Right lobe of liver (tissue), 6 donors: Measurements from ENCODE around the gene CCDC92. TPM values are rescaled to one million over a fixed set of nuclear protein-coding genes. Genes with fewer than 3 reads are reported as not detected.

ENCODE experiments used
- ATAC-seq, 4 donors: fragments of 200-7000 bp; cut with Tn5 transposase; one replicate each; pipeline ENCODE4 v1.9.1; 2020; ENCODE audit warnings: mild to moderate bottlenecking in 4 of 4, moderate library complexity in 4 of 4
- DNase-seq, 3 donors: peaks; one replicate each; pipeline ENCODE4 v3.0.0-alpha.2; 2020
- H3K27ac ChIP-seq, 3 donors: fragments of 200-600 bp; one replicate each; pipeline ENCODE4 v1.8.0; 2022
- H3K27me3 ChIP-seq, 2 donors: fragments of 200-600 bp; one replicate each; pipeline ENCODE4 v1.8.0; 2022
- H3K36me3 ChIP-seq, 4 donors: fragments of 200-600 bp; sonication (generic) in 1 of 4; one replicate each; pipeline versions ENCODE4 v1.5.1 to v1.8.0; 2017 to 2022; ENCODE audit warnings: control low read depth in 1 of 4
- H3K4me1 ChIP-seq, 4 donors: fragments of 200-600 bp; sonication (generic) in 1 of 4; one replicate each; pipeline versions ENCODE4 v1.5.1 to v1.8.0; 2017 to 2022; ENCODE audit warnings: control low read depth in 1 of 4
- H3K4me3 ChIP-seq, 3 donors: fragments of 200-600 bp; one replicate each; pipeline ENCODE4 v1.8.0; 2022
- H3K9me3 ChIP-seq, 4 donors: fragments of 200-600 bp; sonication (generic) in 1 of 4; one replicate each; pipeline versions ENCODE4 v1.5.1 to v1.8.0; 2017 to 2022; ENCODE audit warnings: control low read depth in 1 of 4
- POLR2A ChIP-seq: fragments of 450-650 bp; IDR thresholded peaks from one replicate; pipeline ENCODE4 v1.6.1; 2017; ENCODE audit warnings: antibody characterized with exemption, mild to moderate bottlenecking
- WGBS: methylation state at CpG from one replicate; pipeline ENCODE4 v1.1.6; 2018; ENCODE audit warnings: low coverage, low lambda C conversion rate; ENCODE audit not compliant: insufficient coverage; ENCODE audit errors: missing lambda C conversion rate; 5-methylcytosine and 5-hydroxymethylcytosine counted together
- intact Hi-C, 2 donors: fragments of 100-400 bp; cut with DNase I; formaldehyde crosslinking; loops; one replicate each; pipeline versions ENCODE4 v1.11.2 to v1.14.1; 2022
- total RNA-seq, 6 experiments: library from RNA; depleted of rRNA in 2 of 6; stranded (reverse); fragments of >200 nt in 2 of 6; fragmentation: NEBNext Ultra II Directional in 3 of 6; extraction: Animal tissue kit (Norgen Biotek cat#: 25700) in 3 of 6; gene quantifications; one replicate each; pipeline versions ENCODE4 v1.1.0 to v1.2.4, GENCODE V29; 2016 to 2023
- TF ChIP-seq, protein P1 (sequence below), 4 donors: fragments of 200-600 bp in 3 of 4; fragments of 450-650 bp in 1 of 4; IDR thresholded peaks; one replicate each; pipeline versions ENCODE4 v1.5.1 to v1.8.0; 2016 to 2022; ENCODE audit warnings: antibody characterized with exemption in 4 of 4, mild to moderate bottlenecking in 2 of 4
- donor health status: DM: no; HTN: yes; CAD: no.
- donor health status: DM: no; HTN: no; CAD: no.
- donor health status: DM: no; HTN: no; CAD: no.
- donor health status: DM: no; HTN: yes; CAD: no.
- donor health status: DM: no; HTN: yes; CAD: no.

Gene CCDC92
- total RNA-seq, 6 experiments from 2014 or later, result 12.5 to 17.5 (median 16.1) TPM

DNA sequence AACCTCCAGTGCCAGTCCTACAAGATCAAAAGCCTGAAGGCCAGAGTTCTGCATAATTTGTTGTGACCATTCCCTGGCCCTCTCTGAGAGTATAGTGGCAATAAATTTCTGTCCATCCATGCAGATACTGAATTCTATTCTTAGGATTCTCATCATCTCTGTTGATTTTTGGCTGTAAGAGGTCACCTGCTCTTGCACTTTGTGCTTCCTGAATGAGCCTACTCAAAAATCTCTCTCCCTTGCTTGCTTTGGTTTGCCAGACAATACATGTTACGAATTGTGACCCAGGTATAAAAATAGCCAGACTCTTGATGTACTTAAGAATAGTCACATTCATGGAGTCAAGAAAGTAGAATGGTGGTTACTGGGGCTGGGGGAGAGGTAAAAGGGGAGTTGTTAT is 17.1 kb upstream of the CCDC92 start:
- 46% methylated on average over 1 of the region's 1 CpG for WGBS
- TF ChIP-seq, protein P1, sequence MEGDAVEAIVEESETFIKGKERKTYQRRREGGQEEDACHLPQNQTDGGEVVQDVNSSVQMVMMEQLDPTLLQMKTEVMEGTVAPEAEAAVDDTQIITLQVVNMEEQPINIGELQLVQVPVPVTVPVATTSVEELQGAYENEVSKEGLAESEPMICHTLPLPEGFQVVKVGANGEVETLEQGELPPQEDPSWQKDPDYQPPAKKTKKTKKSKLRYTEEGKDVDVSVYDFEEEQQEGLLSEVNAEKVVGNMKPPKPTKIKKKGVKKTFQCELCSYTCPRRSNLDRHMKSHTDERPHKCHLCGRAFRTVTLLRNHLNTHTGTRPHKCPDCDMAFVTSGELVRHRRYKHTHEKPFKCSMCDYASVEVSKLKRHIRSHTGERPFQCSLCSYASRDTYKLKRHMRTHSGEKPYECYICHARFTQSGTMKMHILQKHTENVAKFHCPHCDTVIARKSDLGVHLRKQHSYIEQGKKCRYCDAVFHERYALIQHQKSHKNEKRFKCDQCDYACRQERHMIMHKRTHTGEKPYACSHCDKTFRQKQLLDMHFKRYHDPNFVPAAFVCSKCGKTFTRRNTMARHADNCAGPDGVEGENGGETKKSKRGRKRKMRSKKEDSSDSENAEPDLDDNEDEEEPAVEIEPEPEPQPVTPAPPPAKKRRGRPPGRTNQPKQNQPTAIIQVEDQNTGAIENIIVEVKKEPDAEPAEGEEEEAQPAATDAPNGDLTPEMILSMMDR (IDR thresholded peaks at IDR 0.05), result no peak
- TF ChIP-seq POLR2A, result no peak
- no peak for DNase-seq
- Histone ChIP-seq H3K4me1 (peaks cover 0 to 21% (median 4%) of the 10 kb centered on the region in 4 donors), H3K9me3 (no peaks in the 10 kb centered on the region), H3K4me3 (no peak overlapping the region), H3K27me3 (no peaks in the 10 kb centered on the region), H3K36me3 (peaks cover 0 to 8% (median 0%) of the 10 kb centered on the region in 4 donors), H3K27ac (no peak overlapping the region)
- ATAC-seq, result peak in 2 of 4 donors; percentile 42 to 76
- intact Hi-C loops, result loop anchor here in 1 of 2 donors (5.0 kb wide), 1 partner anchor 82 kb away; no protein-coding TSS in a partner anchor

DNA sequence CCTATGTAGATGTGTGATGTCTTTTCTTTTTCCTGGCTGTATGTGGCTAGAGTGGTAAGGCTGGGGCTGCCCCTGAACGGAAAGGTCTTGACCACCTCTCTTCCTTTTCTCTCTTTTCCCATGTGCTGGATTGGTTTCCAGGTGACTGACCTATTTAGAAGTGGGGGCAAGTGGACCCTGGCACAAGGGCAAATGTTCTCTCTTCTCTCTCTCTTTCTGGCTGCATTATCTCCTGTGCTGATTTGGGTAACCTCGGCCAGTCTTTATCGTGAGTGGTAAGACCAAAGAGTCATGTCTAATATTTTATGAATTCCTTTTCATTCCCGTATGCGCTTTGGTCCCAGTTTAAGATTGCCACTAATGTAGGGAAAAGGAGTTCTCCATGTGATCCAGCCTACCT is 16.5 kb upstream of the CCDC92 start:
- H3K27ac ChIP-seq, result no peak overlapping the region
- no peak for DNase-seq
- H3K36me3 ChIP-seq, result peaks cover 0 to 8% (median 0%) of the 10 kb centered on the region in 4 donors
- 66% methylated on average over 5 of the region's 5 CpGs for WGBS
- H3K4me1 ChIP-seq, result peaks cover 0 to 21% (median 4%) of the 10 kb centered on the region in 4 donors
- intact Hi-C loops, result loop anchor here in 1 of 2 donors (5.0 kb wide), 1 partner anchor 82 kb away; no protein-coding TSS in a partner anchor
- ATAC-seq, result peak in 1 of 4 donors; percentile 38
- no peak overlapping the region for H3K4me3 ChIP-seq
- no peak for TF ChIP-seq POLR2A
- TF ChIP-seq, protein P1 (IDR thresholded peaks at IDR 0.05), result no peak
- H3K9me3 ChIP-seq, result no peaks in the 10 kb centered on the region
- H3K27me3 ChIP-seq, result no peaks in the 10 kb centered on the region

DNA sequence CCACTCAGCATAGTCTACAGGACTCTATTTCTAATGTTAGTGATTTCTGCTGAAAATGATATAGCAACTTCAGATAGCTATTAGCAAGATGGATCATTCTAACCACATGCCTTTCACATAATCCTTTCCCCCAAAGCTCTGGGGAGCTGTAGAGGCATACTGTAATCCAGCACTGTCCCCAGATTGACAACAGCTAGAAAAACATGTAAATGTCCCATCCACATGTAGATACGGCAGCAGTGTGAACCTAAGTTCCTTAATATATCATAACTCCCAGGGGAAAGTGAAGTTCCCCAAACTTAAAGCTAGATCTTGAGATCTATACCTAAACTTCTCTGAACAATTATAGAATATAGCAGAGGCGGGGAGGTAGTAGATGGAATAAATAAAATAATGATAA is 14.4 kb upstream of the CCDC92 start:
- intact Hi-C loops, result loop anchor here in 1 of 2 donors (5.0 kb wide), 1 partner anchor 80 kb away; no protein-coding TSS in a partner anchor
- Histone ChIP-seq H3K27me3 (no peaks in the 10 kb centered on the region), H3K27ac (no peak overlapping the region), H3K36me3 (peaks cover 0 to 3% (median 0%) of the 10 kb centered on the region in 4 donors), H3K4me3 (no peak overlapping the region), H3K9me3 (no peaks in the 10 kb centered on the region), H3K4me1 (peaks cover 0 to 21% (median 4%) of the 10 kb centered on the region in 4 donors)
- WGBS, result 73% methylated on average over 2 of the region's 2 CpGs
- DNase-seq (no peak), ATAC-seq (no peak)
- no peak for TF ChIP-seq POLR2A
- TF ChIP-seq, protein P1 (IDR thresholded peaks at IDR 0.05), result no peak

DNA sequence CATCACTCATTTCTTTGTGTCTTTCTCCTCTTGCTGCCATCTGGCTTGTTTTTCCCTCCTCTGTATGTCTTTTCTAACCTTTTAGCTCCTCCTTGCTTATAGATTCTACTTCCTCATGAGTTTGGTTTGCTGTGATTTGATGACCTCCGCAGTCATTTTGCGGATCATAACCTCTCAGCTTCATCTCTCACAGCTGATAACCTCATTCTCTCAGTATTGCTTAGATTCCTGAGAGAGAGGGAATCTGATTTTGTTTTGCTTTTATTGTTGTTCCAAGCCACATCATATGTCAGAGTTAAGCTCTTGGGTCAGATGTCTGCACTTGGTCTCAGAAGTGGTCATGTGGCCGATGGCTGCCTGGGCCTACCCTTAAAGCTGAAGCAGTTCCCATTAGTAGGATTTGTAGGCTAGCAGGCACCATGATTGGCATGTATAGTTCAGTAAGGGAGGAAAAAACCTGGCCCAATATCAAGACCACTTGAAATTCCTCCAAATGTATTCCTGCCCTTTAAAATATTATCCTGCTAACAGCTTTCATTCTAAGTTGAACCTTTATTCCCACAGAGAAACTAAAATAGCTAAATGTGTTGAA is 13.8 kb upstream of the CCDC92 start:
- no peak for DNase-seq
- Histone ChIP-seq H3K36me3 (peaks cover 0 to 3% (median 0%) of the 10 kb centered on the region in 4 donors), H3K4me1 (peaks cover 0 to 21% (median 4%) of the 10 kb centered on the region in 4 donors), H3K27ac (no peak overlapping the region), H3K4me3 (no peak overlapping the region), H3K9me3 (no peaks in the 10 kb centered on the region), H3K27me3 (no peaks in the 10 kb centered on the region)
- WGBS, result 70% methylated on average over 3 of the region's 3 CpGs
- ATAC-seq, result no peak
- intact Hi-C loops, result loop anchor here in 1 of 2 donors (5.0 kb wide), 1 partner anchor 79 kb away; no protein-coding TSS in a partner anchor
- no peak for TF ChIP-seq POLR2A
- TF ChIP-seq, protein P1 (IDR thresholded peaks at IDR 0.05), result no peak
